ENCODE data around the gene NOPCHAP1.

The NOPCHAP1 gene

GRCh38 chr12:105030820-105031807 is 45.0 kb downstream of the NOPCHAP1 start:
- no peaks in the 10 kb centered on the region for H3K4me1 ChIP-seq (ENCODE audit: insufficient read depth, poor library complexity, severe bottlenecking)
- H3K36me3 ChIP-seq (ENCODE audit: low read depth), result no peaks in the 10 kb centered on the region
- no peak overlapping the region for H3K27ac ChIP-seq (ENCODE audit: poor library complexity, severe bottlenecking)
- no peak for TF ChIP-seq CTCF (IDR thresholded peaks at IDR 0.05; ENCODE audit: poor library complexity, severe bottlenecking)
- DNase-seq (ENCODE audit: low spot score), result no peak
- no peaks in the 10 kb centered on the region for H3K9me3 ChIP-seq (ENCODE audit: severe bottlenecking)
- H3K4me3 ChIP-seq (ENCODE audit: severe bottlenecking), result no peak overlapping the region
- no peak for ATAC-seq (ENCODE audit: low read depth)
- H3K27me3 ChIP-seq (ENCODE audit: insufficient read depth, poor library complexity, severe bottlenecking), result no peaks in the 10 kb centered on the region

- ATAC-seq (ENCODE audit: low read depth), result no peak
- no peak for TF ChIP-seq CTCF (IDR thresholded peaks at IDR 0.05; ENCODE audit: poor library complexity, severe bottlenecking)
- H3K4me3 ChIP-seq (ENCODE audit: severe bottlenecking), result no peak overlapping the region
- no peaks in the 10 kb centered on the region for H3K9me3 ChIP-seq (ENCODE audit: severe bottlenecking)
- H3K36me3 ChIP-seq (ENCODE audit: low read depth), result no peaks in the 10 kb centered on the region
- no peaks in the 10 kb centered on the region for H3K27me3 ChIP-seq (ENCODE audit: insufficient read depth, poor library complexity, severe bottlenecking)
- no peak for DNase-seq (ENCODE audit: low spot score)
- H3K27ac ChIP-seq (ENCODE audit: poor library complexity, severe bottlenecking), result no peak overlapping the region
- H3K4me1 ChIP-seq (ENCODE audit: insufficient read depth, poor library complexity, severe bottlenecking), result peaks cover 10% of the 10 kb centered on the region
Measured at GRCh38 chr12:105032703-105033357, 46.7 kb downstream of the NOPCHAP1 start.

- Histone ChIP-seq H3K4me3 (ENCODE audit: severe bottlenecking) (no peak overlapping the region), H3K27me3 (ENCODE audit: insufficient read depth, poor library complexity, severe bottlenecking) (no peaks in the 10 kb centered on the region), H3K9me3 (ENCODE audit: severe bottlenecking) (no peaks in the 10 kb centered on the region), H3K36me3 (ENCODE audit: low read depth) (no peaks in the 10 kb centered on the region), H3K27ac (ENCODE audit: poor library complexity, severe bottlenecking) (no peak overlapping the region), H3K4me1 (ENCODE audit: insufficient read depth, poor library complexity, severe bottlenecking) (peaks cover 14% of the 10 kb centered on the region)
- no peak for DNase-seq (ENCODE audit: low spot score)
- TF ChIP-seq CTCF (IDR thresholded peaks at IDR 0.05; ENCODE audit: poor library complexity, severe bottlenecking), result no peak
- ATAC-seq (ENCODE audit: low read depth), result no peak
Measured at GRCh38 chr12:105033851-105034250, 47.7 kb downstream of the NOPCHAP1 start.
